HG03060 (cell line): Measurements from ENCODE around the gene BTBD2.

Experiments used
- ATAC-seq: cut with Tn5 transposase; IDR thresholded peaks from one replicate; pipeline ENCODE4 v1.9.1; 2021; ENCODE audit warnings: low read depth, moderate number of reproducible peaks; ENCODE audit not compliant: unreplicated experiment

Gene BTBD2

GRCh38 chr19:2050991-2051772 lies 35.7 kb upstream of the BTBD2 start, which contains the start of gene MKNK2:
Gene MKNK2, minus strand, starts transcription at chr19:2051244. Its CDS starts 393 bp downstream, at chr19:2050851.
- ATAC-seq = peak; percentile 26

GRCh38 chr19:2050349-2050990 lies 35.0 kb upstream of the BTBD2 start:
- ATAC-seq = no peak

DNA sequence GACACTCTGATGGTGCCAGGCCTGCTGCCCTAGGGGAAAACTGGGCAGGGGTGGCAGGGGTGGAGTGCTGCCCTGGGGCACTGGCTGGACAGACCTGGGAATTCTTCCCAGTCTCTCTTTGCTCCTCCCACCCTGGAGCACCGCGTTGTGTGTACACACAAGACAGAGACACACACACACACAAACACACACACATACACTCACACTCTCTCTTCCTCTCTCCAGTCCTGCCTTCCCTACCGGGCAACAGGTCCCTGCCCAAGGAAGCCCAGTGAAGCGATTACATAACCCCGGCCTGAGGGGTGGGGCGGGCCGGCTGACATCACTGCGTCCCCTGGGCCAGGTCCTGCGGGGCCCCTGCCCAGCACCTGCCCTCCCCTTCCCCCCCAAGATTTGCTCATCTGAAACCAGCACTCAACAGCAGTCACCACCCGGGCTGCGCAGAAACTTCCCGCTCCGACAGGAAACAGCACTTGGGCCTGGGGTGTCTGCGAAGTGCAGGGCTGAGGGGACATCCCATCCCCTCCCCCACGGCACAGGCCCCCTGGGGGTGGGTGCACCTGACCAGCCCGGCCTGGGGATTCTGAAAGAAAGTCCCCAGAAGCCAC lies 34.3 kb upstream of the BTBD2 start:
- no peak for ATAC-seq

GRCh38 chr19:2048959-2049740 lies 33.6 kb upstream of the BTBD2 start:
- no peak for ATAC-seq

DNA sequence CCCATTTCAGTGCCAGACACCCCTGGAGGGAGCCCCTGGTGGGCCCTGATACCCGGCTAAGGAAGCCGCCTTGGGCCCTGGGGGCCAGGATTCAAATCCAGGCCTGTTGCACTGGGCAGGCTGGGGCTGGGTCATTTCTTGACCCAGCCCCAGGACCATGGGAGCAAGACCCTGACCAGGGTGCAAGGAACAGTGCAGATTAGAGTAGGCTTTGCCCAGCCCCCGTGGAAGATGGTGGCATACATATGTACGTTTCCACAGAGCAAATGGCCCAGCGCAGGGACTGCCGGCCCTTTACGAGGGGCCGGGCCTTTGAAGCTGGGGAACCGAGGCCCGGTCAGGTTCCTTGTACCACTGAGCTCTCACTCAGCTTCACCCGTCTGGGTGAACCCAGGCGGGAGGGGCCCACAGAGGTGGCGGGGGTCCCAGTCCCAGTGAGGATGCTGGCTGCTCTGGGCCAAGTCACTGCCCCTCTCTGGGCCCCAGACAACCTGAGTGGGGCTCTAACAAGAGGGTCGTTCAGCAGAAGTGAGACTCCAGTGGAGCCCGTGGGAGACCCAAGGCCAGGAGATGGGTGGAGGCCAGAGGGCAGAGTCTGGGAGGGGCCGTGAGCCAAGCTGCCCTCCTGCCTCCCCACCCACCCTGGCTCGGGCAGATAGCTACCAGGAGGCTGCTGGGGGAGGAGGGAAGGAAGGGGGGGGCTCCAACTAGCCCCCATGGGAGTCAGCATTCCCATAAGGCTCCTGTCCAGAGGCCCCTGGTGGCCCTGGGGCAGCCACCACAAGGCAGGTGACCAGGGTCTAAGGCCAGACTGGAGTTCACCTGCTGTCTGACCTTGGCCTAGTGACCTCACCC lies 32.8 kb upstream of the BTBD2 start:
- no peak for ATAC-seq

- ATAC-seq = no peak
Measured at GRCh38 chr19:2047449-2048103, 32.1 kb upstream of the BTBD2 start.

GRCh38 chr19:2047076-2047448 lies 31.5 kb upstream of the BTBD2 start:
- ATAC-seq = no peak

- no peak for ATAC-seq
Measured at GRCh38 chr19:2046046-2046907, 30.8 kb upstream of the BTBD2 start.

- ATAC-seq = no peak
Measured at GRCh38 chr19:2045501-2046045, 30.1 kb upstream of the BTBD2 start.

- no peak for ATAC-seq
Measured at GRCh38 chr19:2044709-2045500, 29.4 kb upstream of the BTBD2 start.

GRCh38 chr19:2043961-2044708 lies 28.6 kb upstream of the BTBD2 start:
- ATAC-seq = no peak

GRCh38 chr19:2043251-2043641 lies 27.7 kb upstream of the BTBD2 start:
- no peak for ATAC-seq

DNA sequence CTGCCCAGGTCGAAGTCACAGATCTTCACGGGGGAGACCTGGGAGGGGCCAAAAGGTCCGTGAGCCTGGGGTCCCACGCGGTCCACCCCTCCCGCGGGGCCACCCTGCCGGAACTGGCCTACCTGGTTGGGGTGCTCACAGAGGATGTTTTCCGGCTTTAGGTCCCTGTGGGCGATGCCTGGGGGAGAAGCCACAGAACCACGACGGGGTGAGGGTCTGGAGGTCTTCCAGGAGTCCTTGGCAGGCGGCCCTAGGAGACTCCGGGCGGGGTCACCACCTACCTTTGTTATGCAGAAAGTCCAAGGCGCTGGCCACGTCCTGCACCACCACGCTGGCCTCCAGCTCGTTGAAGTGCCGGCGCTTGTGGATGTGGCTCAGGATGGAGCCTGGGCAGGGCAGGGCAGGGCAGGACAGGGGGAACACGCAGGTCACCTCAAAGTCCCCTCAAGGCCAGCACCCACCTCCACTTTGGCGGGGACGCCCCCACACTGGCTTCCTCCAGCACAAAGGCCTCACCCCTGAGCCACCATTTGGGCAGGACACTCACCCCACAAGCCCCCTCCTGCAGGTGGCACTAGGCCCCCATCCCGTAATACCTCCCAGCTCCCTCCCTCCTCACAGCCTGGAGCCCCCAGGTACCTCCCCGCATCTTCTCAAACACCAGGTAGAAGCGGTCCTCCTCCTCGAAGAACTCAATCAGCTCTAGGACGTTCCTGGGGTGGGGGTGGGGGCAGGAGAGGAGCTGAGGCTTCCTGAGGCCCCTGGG lies 27.2 kb upstream of the BTBD2 start:
- ATAC-seq = no peak

- ATAC-seq = peak; percentile 31
Measured at GRCh38 chr19:2041683-2042484, 26.4 kb upstream of the BTBD2 start.

GRCh38 chr19:2041433-2041682 lies 25.8 kb upstream of the BTBD2 start:
- no peak for ATAC-seq
